HEK293 (cell line): ENCODE results near the gene ZMYND15.

ENCODE experiments used
- CTCF ChIA-PET: fragments of 350-600 bp; formaldehyde crosslinking; extraction: SDS; loops from one replicate; lab custom pipeline; 2021; ENCODE audit warnings: antibody characterized with exemption; lab: Yijun Ruan, JAX
- POLR2A ChIA-PET: fragments of 300-600 bp; formaldehyde crosslinking; extraction: SDS; loops from one replicate; lab custom pipeline; 2020; ENCODE audit warnings: antibody characterized with exemption, inconsistent platforms; lab: Yijun Ruan, JAX
- H3K27ac ChIP-seq: fragments of 200-500 bp; sonication (Bioruptor generic); 2 replicates; pipeline ENCODE4 v1.5.1; 2014; ENCODE audit warnings: low read depth, low read length, control low read depth, inconsistent platforms; ENCODE audit errors: extremely low read depth
- H3K36me3 ChIP-seq, 2 experiments: fragments of 200-500 bp in 1 of 2; sonication (Bioruptor generic) in 1 of 2; 1 replicate in 1 of 2; 2 replicates in 1 of 2; pipeline ENCODE4 v1.5.1; 2014 to 2017; ENCODE audit warnings: inconsistent platforms in 2 of 2, low read length in 2 of 2; ENCODE audit not compliant: control insufficient read depth in 2 of 2, insufficient read depth in 1 of 2
- H3K4me1 ChIP-seq: fragments of 200-500 bp; sonication (Bioruptor generic); 2 replicates; pipeline ENCODE4 v1.5.1; 2014; ENCODE audit warnings: mild to moderate bottlenecking, low read length, inconsistent platforms; ENCODE audit not compliant: control insufficient read depth, insufficient read depth
- H3K4me3 ChIP-seq: 2 replicates; pipeline ENCODE4 v1.5.1; 2011; ENCODE audit warnings: low read depth, mild to moderate bottlenecking, control low read depth, low read length, moderate library complexity
- H3K9me3 ChIP-seq: fragments of 200-500 bp; sonication (Bioruptor generic); 2 replicates; pipeline ENCODE4 v1.5.1; 2014; ENCODE audit warnings: low read depth, low read length, inconsistent platforms; ENCODE audit not compliant: control insufficient read depth, insufficient read depth
- AEBP2 ChIP-seq: fragments of 450-650 bp; formaldehyde crosslinking; IDR thresholded peaks from 2 replicates; pipeline ENCODE4 v1.5.1; 2016; ENCODE audit warnings: missing biosample characterization, missing genetic modification characterization, borderline replicate concordance
- EGR2 ChIP-seq: fragments of 450-650 bp; formaldehyde crosslinking; IDR thresholded peaks from 2 replicates; pipeline ENCODE4 v1.5.1; 2016; ENCODE audit warnings: low read depth, missing biosample characterization, missing genetic modification characterization
- GLIS1 ChIP-seq: fragments of 450-650 bp; formaldehyde crosslinking; IDR thresholded peaks from 2 replicates; pipeline ENCODE4 v1.5.1; 2016; ENCODE audit warnings: missing biosample characterization, missing genetic modification characterization
- KLF9 ChIP-seq: fragments of 450-650 bp; formaldehyde crosslinking; IDR thresholded peaks from 2 replicates; pipeline ENCODE4 v1.5.1; 2016; ENCODE audit warnings: missing biosample characterization, missing genetic modification characterization, low read depth
- MZF1 ChIP-seq: fragments of 450-650 bp; formaldehyde crosslinking; IDR thresholded peaks from 2 replicates; pipeline ENCODE4 v1.5.1; 2017; ENCODE audit warnings: missing biosample characterization, missing genetic modification characterization, borderline replicate concordance
- SP3 ChIP-seq: fragments of 450-650 bp; formaldehyde crosslinking; IDR thresholded peaks from 2 replicates; pipeline ENCODE4 v1.5.1; 2016; ENCODE audit warnings: missing biosample characterization, missing genetic modification characterization
- YY2 ChIP-seq: fragments of 450-650 bp; formaldehyde crosslinking; IDR thresholded peaks from 2 replicates; pipeline ENCODE4 v1.5.1; 2016; ENCODE audit warnings: missing biosample characterization, missing genetic modification characterization
- ZFP69B ChIP-seq: fragments of 450-650 bp; formaldehyde crosslinking; IDR thresholded peaks from 2 replicates; pipeline ENCODE4 v1.5.1; 2016; ENCODE audit warnings: missing biosample characterization, missing genetic modification characterization
- ZIC2 ChIP-seq: fragments of 450-650 bp; formaldehyde crosslinking; IDR thresholded peaks from 2 replicates; pipeline ENCODE4 v1.5.1; 2016; ENCODE audit warnings: missing biosample characterization, missing genetic modification characterization
- ZNF138 ChIP-seq: fragments of 450-650 bp; formaldehyde crosslinking; IDR thresholded peaks from 2 replicates; pipeline ENCODE4 v1.5.1; 2016; ENCODE audit warnings: missing biosample characterization, missing genetic modification characterization, borderline replicate concordance
- ZNF16 ChIP-seq: fragments of 450-650 bp; formaldehyde crosslinking; IDR thresholded peaks from 2 replicates; pipeline ENCODE4 v1.5.1; 2016; ENCODE audit warnings: low read depth, missing biosample characterization, missing genetic modification characterization
- ZNF19 ChIP-seq: fragments of 450-650 bp; formaldehyde crosslinking; IDR thresholded peaks from 2 replicates; pipeline ENCODE4; 2016; ENCODE audit warnings: missing biosample characterization, missing genetic modification characterization, low read depth
- ZNF26 ChIP-seq: fragments of 450-650 bp; formaldehyde crosslinking; IDR thresholded peaks from 2 replicates; pipeline ENCODE4 v1.5.1; 2016; ENCODE audit warnings: missing biosample characterization, missing genetic modification characterization
- ZNF266 ChIP-seq: fragments of 450-650 bp; formaldehyde crosslinking; IDR thresholded peaks from 2 replicates; pipeline ENCODE4 v1.5.1; 2016; ENCODE audit warnings: missing biosample characterization, missing genetic modification characterization, low read depth
- ZNF311 ChIP-seq: fragments of 450-650 bp; formaldehyde crosslinking; IDR thresholded peaks from 2 replicates; pipeline ENCODE4 v1.5.1; 2017; ENCODE audit warnings: missing biosample characterization, missing genetic modification characterization, borderline replicate concordance
- ZNF324 ChIP-seq: fragments of 450-650 bp; formaldehyde crosslinking; IDR thresholded peaks from 2 replicates; pipeline ENCODE4 v1.5.1; 2016; ENCODE audit warnings: missing biosample characterization, missing genetic modification characterization
- ZNF449 ChIP-seq: fragments of 450-650 bp; formaldehyde crosslinking; IDR thresholded peaks from 2 replicates; pipeline ENCODE4 v1.5.1; 2017; ENCODE audit warnings: missing biosample characterization, mild to moderate bottlenecking, missing genetic modification characterization, moderate library complexity
- ZNF473 ChIP-seq: fragments of 450-650 bp; formaldehyde crosslinking; IDR thresholded peaks from 2 replicates; pipeline ENCODE4 v1.5.1; 2017; ENCODE audit warnings: missing biosample characterization, missing genetic modification characterization
- ZNF544 ChIP-seq: fragments of 450-650 bp; formaldehyde crosslinking; IDR thresholded peaks from 2 replicates; pipeline ENCODE4 v1.5.0; 2017; ENCODE audit warnings: missing biosample characterization, missing genetic modification characterization
- ZNF549 ChIP-seq: fragments of 450-650 bp; IDR thresholded peaks from 2 replicates; pipeline ENCODE4 v1.5.1; 2018; ENCODE audit warnings: missing biosample characterization, missing genetic modification characterization, mild to moderate bottlenecking, inconsistent platforms, moderate library complexity
- ZNF704 ChIP-seq: fragments of 450-650 bp; formaldehyde crosslinking; IDR thresholded peaks from 2 replicates; pipeline ENCODE4 v1.5.1; 2016; ENCODE audit warnings: missing biosample characterization, missing genetic modification characterization
- ZNF777 ChIP-seq: fragments of 450-650 bp; formaldehyde crosslinking; IDR thresholded peaks from 2 replicates; pipeline ENCODE4 v1.5.1; 2017; ENCODE audit warnings: missing biosample characterization, missing genetic modification characterization, borderline replicate concordance
- ZNF785 ChIP-seq: fragments of 450-650 bp; formaldehyde crosslinking; IDR thresholded peaks from 2 replicates; pipeline ENCODE4 v1.5.1; 2016; ENCODE audit warnings: missing biosample characterization, missing genetic modification characterization
- ZNF830 ChIP-seq: fragments of 450-650 bp; IDR thresholded peaks from 2 replicates; pipeline ENCODE4 v1.5.0; 2018; ENCODE audit warnings: missing biosample characterization, missing genetic modification characterization, low read depth, mild to moderate bottlenecking, moderate library complexity
- ZNF837 ChIP-seq: fragments of 450-650 bp; formaldehyde crosslinking; IDR thresholded peaks from 2 replicates; pipeline ENCODE4 v1.5.1; 2016; ENCODE audit warnings: missing biosample characterization, missing genetic modification characterization
- ZNF843 ChIP-seq: fragments of 450-650 bp; formaldehyde crosslinking; IDR thresholded peaks from 2 replicates; pipeline ENCODE4 v1.5.1; 2016; ENCODE audit warnings: missing biosample characterization, missing genetic modification characterization

Gene ZMYND15

GRCh38 chr17:4768298-4768697 lies 28.7 kb downstream of the ZMYND15 start:
- POLR2A ChIA-PET = no interaction called here
- H3K9me3 ChIP-seq = no peaks in the 10 kb centered on the region
- TF ChIP-seq SP3 = no peak
- no peak for TF ChIP-seq ZNF266 (tag by site-specific recombination)
- TF ChIP-seq ZNF138 (tag by site-specific recombination) = no peak
- TF ChIP-seq ZNF777 (tag by site-specific recombination) = no peak
- no peak for TF ChIP-seq ZNF843 (tag by site-specific recombination)
- TF ChIP-seq, all 188 proteins: peak for 0
- H3K27ac ChIP-seq = no peak overlapping the region
- no peak overlapping the region for H3K4me3 ChIP-seq
- H3K36me3 ChIP-seq = no peaks in the 10 kb centered on the region
- CTCF ChIA-PET = interaction anchor here (1.4 kb wide), 1 partner anchor 21 kb away, joined by 8 read pairs; no protein-coding TSS in a partner anchor
- no peaks in the 10 kb centered on the region for H3K4me1 ChIP-seq

- Histone ChIP-seq H3K27ac (no peak overlapping the region), H3K9me3 (no peaks in the 10 kb centered on the region), H3K36me3 (no peaks in the 10 kb centered on the region), H3K4me3 (no peak overlapping the region), H3K4me1 (no peaks in the 10 kb centered on the region)
- CTCF ChIA-PET = interaction anchor here (0.7 kb wide), 1 partner anchor 37 kb away, joined by 3 read pairs; no protein-coding TSS in a partner anchor
- no peak for TF ChIP-seq ZNF311 (tag by site-specific recombination)
- TF ChIP-seq ZFP69B = no peak
- TF ChIP-seq ZNF837 (tag by site-specific recombination) = no peak
- TF ChIP-seq ZNF785 (tag by site-specific recombination) = no peak
- no peak for TF ChIP-seq ZNF473 (tag by site-specific recombination)
- no peak for TF ChIP-seq YY2 (tag by site-specific recombination)
- no peak for TF ChIP-seq ZNF830
- TF ChIP-seq KLF9 (tag by site-specific recombination) = no peak
- TF ChIP-seq GLIS1 (tag by site-specific recombination) = no peak
- no peak for TF ChIP-seq ZNF16 (tag by site-specific recombination)
- no peak for TF ChIP-seq ZNF549 (tag by site-specific recombination)
- no peak for TF ChIP-seq ZNF19 (tag by site-specific recombination)
- POLR2A ChIA-PET = no interaction called here
Observed at GRCh38 chr17:4769628-4770027, 30.0 kb downstream of the ZMYND15 start.

GRCh38 chr17:4771519-4772234 lies 32.0 kb downstream of the ZMYND15 start, which contains the start of gene TM4SF5:
Gene TM4SF5, plus strand, starts transcription at chr17:4771886. Its CDS starts 37 bp downstream, at chr17:4771923.
- ChIA-PET POLR2A (no interaction called here), CTCF (interaction anchor here (0.7 to 2.0 kb wide), 3 partner anchors 11 to 20 kb away, joined by 3 to 9 read pairs (median 4); no protein-coding TSS in a partner anchor)
- H3K36me3 ChIP-seq = no peaks in the 10 kb centered on the region
- no peaks in the 10 kb centered on the region for H3K9me3 ChIP-seq
- no peak within 1 kb of the TSS for H3K27ac ChIP-seq
- H3K4me3 ChIP-seq = no peak within 1 kb of the TSS
- H3K4me1 ChIP-seq = no peaks in the 10 kb centered on the region
- TF ChIP-seq ZNF324 (no peak), EGR2 (tag by site-specific recombination) (no peak), MZF1 (tag by site-specific recombination) (no peak), AEBP2 (tag by site-specific recombination) (no peak), ZNF704 (tag by site-specific recombination) (no peak), ZNF449 (tag by site-specific recombination) (0 out of 2 replicates have a peak, but pooled peaks have one; percentile 20), ZNF544 (tag by site-specific recombination) (no peak), ZIC2 (tag by site-specific recombination) (peak; percentile 86), ZNF26 (no peak)
